Measurements from ENCODE around the gene SOX5. TPM values are rescaled to one million over a fixed set of nuclear protein-coding genes. Genes with fewer than 3 reads are reported as not detected.

SOX5 gene
- total RNA-seq, 1 donor from 2014 or later, result 0.48 TPM

- ATAC-seq, result no peak
Measured at GRCh38 chr12:23674064-23674463, 275.4 kb downstream of the SOX5 start.

DNA sequence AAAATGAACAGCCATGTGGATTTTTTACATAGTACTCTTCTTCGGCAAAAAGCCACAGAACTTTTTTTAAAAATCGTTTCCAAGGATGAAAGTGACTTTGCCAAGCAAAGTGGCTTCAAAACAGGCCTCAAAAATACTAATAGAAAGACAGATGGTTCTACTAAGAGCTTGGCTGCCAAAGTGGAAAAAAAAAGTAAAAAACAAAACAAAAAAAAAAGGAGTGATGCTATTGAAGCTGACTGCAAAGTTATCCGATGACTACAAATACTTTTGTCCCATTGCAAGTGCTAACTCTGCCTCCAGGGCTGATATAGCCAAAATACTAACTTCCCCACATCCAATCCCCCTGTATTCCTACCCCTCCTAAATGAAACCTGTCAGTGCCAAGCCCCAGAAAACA, 277.6 kb downstream of the SOX5 start:
- ATAC-seq, result no peak

DNA sequence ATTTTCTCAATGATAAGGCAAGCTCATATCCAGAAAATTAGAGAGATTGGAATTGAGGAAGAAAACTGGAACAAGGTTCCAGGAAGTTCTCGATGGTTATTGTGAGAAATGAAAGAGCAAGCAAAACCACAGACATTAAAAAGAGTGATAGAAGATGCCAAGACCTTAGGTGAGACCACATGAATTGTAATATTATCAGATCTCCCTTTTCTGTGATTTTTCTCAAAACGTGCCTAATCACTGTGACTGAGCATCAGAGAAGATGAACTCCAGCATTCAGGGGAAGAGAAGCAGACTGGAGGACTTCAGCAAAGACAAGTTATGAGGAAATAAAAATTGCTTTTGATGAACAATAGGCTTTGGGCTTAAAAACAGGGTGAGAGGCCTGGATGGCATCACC, 278.8 kb downstream of the SOX5 start:
- ATAC-seq, result no peak

GRCh38 chr12:23669691-23670090, 279.8 kb downstream of the SOX5 start:
- ATAC-seq, result no peak

GRCh38 chr12:23666866-23667265, 282.6 kb downstream of the SOX5 start:
- ATAC-seq, result no peak

DNA sequence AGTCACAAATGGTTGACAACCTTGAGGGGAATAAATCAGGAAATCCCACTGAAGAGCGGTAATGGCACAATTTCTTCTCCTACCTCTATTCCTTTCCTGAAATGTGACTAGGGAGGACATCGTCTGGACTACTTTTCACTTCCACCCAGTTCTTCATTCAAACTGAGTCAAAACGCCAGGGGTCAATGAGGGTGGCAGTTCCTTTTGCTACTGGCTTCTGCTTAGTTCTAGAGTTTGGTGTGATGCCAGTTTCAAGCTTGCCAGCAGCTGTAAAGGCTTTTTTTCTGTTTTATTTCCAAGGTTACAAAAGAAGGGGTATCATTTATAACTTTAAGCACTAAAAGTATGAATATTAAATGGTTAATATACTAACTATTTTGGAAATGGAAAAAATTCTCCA, 286.5 kb downstream of the SOX5 start:
- ATAC-seq, result no peak

DNA sequence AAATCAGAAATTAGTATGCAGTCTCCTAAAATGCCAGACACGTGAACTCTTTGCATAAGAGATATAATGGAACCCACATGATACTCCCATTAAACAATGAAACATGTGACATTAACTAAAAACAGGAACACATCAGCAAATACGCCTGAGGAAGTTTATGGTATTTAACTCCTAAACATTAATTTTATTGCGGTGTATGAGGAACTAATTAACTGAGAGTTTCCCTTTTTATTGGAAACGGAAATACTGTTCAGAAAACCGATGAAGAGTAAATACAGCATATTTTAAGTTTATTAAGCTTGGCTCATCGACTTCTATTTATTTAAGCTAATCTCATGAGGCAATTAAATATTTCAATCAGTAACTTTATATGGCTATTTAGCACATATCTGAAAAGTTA, 290.3 kb downstream of the SOX5 start:
- no peak for ATAC-seq

DNA sequence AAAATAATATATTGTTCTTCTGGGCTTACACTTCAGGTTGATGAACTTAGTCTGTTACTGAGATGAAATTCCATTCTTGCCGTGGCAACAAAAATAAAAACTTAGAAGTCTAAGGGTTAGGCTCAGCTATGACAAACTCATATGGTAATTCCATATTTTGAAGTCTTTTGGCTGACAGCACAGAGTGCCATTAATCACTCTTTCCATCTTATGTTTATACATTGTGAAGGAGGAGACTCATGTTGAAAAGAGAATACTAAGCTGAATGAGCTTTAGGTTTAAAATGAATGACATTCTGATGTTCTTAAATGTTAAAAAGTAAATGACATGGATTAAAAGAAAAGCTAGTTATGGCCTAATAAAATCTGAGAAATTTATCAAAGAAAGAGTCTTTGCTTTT, 291.9 kb downstream of the SOX5 start:
- no peak for ATAC-seq

DNA sequence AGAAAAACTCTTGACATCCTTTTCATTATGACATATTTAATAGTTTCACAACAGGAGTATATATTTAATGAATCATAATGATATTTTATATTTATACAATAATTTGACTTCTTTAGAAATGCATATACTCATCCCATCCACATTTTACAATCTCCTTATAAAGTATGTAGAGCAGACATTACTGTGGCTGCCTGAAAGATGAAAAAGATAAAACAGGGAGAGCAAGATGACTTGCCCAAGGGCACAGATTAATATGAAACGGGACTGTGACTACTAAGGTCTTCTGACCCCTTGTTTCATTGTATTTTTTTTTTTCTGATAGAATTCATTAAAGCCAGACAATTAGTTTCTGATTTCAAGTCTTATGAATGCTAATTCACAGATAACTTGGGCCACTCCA, 293.6 kb downstream of the SOX5 start:
- ATAC-seq, result no peak

DNA sequence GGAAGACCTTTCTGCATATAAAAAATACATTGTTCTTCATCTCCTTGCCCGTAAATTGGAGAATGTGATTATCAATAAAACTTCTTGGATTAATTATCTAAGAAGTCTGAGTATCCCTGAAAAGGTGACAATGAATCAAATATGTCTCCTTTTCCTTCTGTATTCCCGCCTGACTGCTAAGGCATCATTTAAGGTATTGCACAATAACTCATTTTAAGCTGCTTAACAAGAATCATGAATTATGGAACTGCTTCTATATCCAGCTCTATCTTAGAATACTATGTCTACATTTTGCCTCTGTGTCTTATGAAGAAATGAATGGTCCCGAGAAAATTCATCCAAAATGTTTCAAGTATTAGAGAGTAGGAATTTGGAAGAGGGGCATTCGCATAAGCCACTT, 294.4 kb downstream of the SOX5 start:
- ATAC-seq, result no peak

- no peak for ATAC-seq
Measured at GRCh38 chr12:23648546-23648945, 300.9 kb downstream of the SOX5 start.

GRCh38 chr12:23640754-23641153, 308.7 kb downstream of the SOX5 start:
- no peak for ATAC-seq

GRCh38 chr12:23634344-23634743, 315.1 kb downstream of the SOX5 start:
- no peak for ATAC-seq

GRCh38 chr12:23631786-23632377, 317.6 kb downstream of the SOX5 start:
- ATAC-seq, result no peak

DNA sequence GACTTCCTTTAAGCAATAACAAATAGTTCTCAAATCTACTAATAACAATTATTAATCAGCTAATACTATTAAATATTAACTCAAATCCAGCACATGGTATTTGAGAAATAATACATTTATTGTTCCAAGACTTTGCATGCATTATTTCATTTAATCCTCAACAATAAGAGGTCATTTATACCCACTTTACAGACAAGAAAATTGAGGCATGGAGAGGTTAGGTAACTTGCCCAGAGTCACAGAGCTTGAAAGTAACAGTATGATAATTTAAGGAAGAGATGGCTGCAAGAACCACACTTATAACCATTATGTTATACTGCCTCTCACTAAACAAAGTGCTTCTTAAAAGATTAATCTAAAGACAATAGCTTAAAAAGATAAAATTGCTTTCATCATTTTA, 318.9 kb downstream of the SOX5 start:
- ATAC-seq, result no peak

GRCh38 chr12:23628806-23629205, 320.7 kb downstream of the SOX5 start:
- ATAC-seq, result no peak

DNA sequence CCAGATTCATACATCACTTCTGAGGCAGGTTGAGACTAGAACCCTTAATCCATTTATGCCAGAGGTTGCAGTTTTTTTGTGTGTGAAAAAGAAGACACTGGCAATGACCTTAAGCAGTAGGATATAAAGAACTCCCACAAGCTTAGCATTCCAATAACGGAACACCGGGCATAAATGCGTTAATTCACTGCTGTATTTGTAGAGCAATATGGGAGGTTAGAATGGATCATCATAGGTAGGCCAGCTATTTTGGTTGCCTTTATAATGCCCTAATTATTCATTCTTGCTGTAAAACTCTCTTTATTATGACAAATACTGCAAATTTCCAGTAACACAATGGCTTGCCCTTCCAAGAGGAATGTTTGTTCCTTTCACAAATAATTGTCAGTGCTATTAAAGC, 322.7 kb downstream of the SOX5 start:
- ATAC-seq, result no peak

GRCh38 chr12:23621900-23622299, 327.6 kb downstream of the SOX5 start:
- ATAC-seq, result no peak

DNA sequence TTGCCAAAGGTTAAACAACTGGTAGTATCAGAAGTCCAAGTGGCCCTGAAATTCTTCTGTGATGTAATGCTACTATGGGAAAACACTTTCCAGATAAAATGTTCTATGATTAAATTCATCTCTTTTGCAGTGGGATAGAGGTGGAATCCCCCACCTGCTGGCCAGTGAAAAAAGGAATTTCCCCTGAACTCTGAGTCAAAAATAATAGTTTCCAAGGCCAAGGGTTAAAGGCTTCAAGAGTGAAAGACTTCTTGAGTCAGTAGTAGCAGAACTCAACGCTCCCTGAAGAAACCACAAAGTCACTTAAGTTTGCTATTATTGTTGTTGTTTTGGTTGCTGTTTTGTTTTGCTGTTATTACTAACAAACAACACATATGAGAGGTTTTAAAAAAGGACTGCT, 330.8 kb downstream of the SOX5 start:
- no peak for ATAC-seq

- ATAC-seq, result no peak
Measured at GRCh38 chr12:23617749-23618148, 331.7 kb downstream of the SOX5 start.

- no peak for ATAC-seq
Measured at GRCh38 chr12:23614280-23614679, 335.2 kb downstream of the SOX5 start.

DNA sequence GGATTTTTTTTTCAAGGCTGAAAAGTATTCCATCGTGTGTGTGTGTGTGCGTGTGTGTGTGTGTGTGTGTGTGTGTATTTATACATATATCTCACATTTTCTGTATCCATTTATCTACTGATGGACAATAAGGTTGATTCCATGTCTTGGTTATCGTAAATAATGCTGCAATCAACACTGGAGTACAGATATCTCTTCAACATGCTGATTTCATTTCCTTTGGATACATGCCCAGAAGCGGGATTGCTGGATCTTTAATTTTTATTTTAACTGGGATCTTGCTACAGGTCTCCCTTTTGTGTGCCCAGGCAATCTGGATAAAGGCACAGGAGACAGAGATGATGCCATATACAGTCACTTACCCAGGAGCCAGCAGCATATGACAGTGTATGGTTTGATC, 338.1 kb downstream of the SOX5 start:
- no peak for ATAC-seq

- ATAC-seq, result no peak
Measured at GRCh38 chr12:23600919-23601318, 348.6 kb downstream of the SOX5 start.

- ATAC-seq, result no peak
Measured at GRCh38 chr12:23596568-23596967, 352.9 kb downstream of the SOX5 start.

GRCh38 chr12:23587833-23588559, 361.5 kb downstream of the SOX5 start:
- ATAC-seq, result no peak
